ENCODE measurements around the gene NOVA1. TPM values are rescaled to one million over a fixed set of nuclear protein-coding genes. Genes with fewer than 3 reads are reported as not detected.

NOVA1 gene
- polyA plus RNA-seq, 4 donors, result 21.8 to 32.6 (median 27.4) TPM

DNA sequence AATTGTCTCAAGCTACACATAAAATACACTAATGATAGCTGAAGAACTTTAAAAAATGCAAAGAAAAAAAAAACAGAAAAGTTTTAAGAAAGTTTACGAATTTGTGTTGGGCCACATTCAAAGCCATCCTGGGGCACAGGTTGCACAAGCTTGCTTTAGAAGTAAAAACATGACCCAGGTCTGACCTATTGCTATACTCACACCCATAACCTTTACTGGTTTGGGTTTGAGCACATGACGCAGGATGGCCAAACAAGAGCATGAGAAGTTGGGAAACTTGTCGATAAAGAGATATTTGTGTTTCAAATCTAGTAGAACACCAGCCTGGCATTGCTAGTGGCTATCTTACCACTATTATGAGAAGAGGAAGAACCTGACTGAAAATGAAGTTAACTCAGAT is 143.7 kb downstream of the NOVA1 start:
- DNase-seq (ENCODE audit: low read depth in 4 of 4, low spot score in 3 of 4), result no peak

GRCh38 chr14:26448181-26448855 is 149.5 kb downstream of the NOVA1 start:
- no peak for DNase-seq (ENCODE audit: low read depth in 4 of 4, low spot score in 3 of 4)

DNA sequence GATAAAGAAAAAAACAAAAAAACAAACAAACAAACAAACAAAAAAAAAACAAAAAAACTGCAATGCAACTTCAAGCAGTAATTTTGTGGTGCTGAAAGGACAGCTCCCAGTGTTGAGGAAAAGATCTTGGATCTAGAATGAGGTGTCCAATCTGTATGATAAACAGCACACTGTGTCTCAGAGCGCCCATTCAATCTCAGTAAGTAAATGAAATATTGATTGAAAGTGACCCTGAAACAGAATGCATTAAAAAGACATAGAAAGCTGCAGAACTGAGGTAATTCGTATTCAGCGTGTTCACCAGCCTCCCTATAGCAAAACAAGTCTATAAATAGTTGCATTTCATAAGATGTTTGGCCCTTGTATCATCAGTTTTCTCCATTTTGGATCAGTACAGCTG is 153.0 kb downstream of the NOVA1 start:
- peak in 3 of 4 donors; percentile 5 to 36 (median 22) for DNase-seq (ENCODE audit: low read depth in 4 of 4, low spot score in 3 of 4)

DNA sequence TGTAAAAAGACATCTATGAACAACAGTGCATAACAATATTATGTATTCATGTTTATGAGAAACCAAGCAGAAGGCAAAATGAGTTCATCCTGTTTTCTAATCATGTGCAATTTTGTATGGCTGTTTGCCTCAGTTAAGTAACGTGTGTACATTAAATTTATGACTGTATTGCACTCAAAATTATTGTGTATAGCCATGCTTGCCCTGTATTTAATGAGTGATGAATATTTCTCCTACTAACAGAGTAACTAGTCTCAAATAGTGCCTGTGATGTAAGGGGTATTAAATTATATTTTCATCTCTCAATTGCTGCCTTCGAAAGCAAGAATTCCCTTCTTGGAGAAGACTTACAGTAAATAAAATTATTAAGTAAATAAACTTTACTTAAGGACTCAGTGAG is 154.2 kb downstream of the NOVA1 start:
- no peak for DNase-seq (ENCODE audit: low read depth in 4 of 4, low spot score in 3 of 4)

- DNase-seq (ENCODE audit: low read depth in 4 of 4, low spot score in 3 of 4), result no peak
Measured at GRCh38 chr14:26429205-26429604, 168.6 kb downstream of the NOVA1 start.

DNA sequence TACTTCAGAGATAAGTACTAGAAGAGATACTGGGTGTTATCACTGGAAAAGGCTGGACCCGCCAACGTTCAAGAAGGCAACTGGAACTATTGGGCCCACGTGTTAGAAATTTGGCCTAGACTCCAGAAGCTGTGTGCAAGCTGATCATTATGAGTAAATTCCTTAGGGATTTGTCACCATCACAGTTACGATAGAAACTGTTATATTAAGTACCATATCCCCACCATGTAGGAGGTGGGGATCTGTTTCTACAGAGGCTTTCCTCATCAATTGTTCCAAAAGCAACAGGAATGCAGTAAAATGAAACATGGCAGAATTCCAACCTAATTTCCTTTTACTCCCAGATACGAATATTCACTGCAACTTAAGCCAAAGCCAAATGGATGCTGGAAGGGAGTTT is 170.7 kb downstream of the NOVA1 start:
- DNase-seq (ENCODE audit: low read depth in 4 of 4, low spot score in 3 of 4), result no peak

DNA sequence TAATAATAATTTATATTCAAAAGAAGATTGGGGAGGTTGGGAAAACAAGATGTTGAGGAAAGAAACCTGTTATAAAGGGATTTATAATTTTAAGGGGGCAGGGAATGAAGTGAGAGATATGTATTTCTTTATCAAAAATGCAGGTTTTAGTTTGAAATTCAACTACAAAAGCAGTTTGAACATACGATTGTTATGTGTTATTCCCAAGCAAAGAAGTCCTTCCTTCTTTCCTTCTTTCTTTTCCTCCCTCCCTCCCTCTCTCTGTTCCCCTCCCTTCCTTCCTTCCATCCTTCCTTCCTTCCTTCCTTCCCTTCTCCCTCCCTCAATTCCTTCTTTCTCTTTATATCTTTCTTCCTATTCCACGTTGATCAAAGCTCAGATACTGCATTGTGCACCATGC is 173.3 kb downstream of the NOVA1 start:
- DNase-seq (ENCODE audit: low read depth in 4 of 4, low spot score in 3 of 4), result no peak

GRCh38 chr14:26415618-26416123 is 182.2 kb downstream of the NOVA1 start:
- no peak for DNase-seq (ENCODE audit: low read depth in 4 of 4, low spot score in 3 of 4)

GRCh38 chr14:26414926-26415325 is 182.9 kb downstream of the NOVA1 start:
- DNase-seq (ENCODE audit: low read depth in 4 of 4, low spot score in 3 of 4), result no peak

DNA sequence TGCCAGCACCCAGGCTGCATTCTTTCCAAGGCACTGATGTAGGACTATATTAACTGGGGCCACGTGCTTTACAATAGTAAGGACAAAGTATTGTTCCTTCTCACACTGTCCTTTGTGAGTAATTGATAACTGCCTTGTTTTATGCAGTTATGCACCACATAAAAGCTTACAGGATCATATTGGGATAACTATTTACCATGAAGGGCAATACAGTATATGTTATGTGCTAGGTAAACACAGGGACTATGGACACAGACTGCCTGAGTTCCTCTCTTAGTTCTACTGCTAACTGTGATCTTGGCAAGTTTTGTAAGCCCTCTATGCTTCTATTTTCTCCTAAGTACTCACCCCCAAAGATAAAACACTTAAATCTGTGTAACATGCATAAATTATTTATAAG is 183.7 kb downstream of the NOVA1 start:
- no peak for DNase-seq (ENCODE audit: low read depth in 4 of 4, low spot score in 3 of 4)

DNA sequence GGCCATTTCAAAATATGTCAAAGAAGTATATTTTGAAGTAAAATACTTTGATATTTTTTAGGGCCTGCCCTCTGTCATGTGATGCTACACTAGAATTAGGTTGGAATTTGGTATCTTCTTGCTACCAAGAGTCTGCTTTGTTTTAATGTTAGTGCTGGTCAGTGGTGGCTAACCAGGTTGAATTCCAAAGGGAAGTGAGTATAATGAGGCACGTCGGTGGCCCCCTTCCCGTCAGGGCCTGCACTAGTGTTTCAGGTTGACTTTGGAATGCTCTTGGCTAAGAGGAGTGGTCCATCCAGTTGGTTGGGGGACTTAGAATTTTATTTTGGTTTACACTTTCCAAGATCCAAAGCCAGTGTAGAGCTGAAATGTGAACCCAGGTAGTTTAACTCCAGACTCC is 185.4 kb downstream of the NOVA1 start:
- no peak for DNase-seq (ENCODE audit: low read depth in 4 of 4, low spot score in 3 of 4)

DNA sequence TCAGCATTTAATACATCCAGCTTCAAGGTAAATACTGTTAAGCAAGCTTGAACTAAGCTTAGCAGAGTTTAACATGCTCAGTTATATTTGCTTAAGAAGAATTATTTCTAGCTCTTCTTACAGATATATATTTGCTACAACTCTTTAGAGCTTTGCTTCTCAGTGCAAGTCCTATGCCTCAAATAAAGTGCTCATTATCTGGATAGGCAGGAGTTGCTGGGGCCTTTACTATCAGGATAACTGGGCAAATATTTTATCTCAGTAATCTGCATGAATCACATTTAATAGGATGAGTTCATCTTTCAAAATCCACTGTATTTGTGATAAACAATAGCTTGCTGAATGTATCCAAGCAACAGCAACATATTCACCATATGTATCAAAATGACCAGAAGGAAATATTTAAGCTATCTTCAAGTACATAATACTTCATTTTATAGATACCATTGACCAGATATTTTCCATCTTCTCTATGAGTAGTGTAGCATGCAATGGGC is 187.6 kb downstream of the NOVA1 start:
- no peak for DNase-seq (ENCODE audit: low read depth in 4 of 4, low spot score in 3 of 4)

GRCh38 chr14:26404927-26405326 is 192.9 kb downstream of the NOVA1 start:
- no peak for DNase-seq (ENCODE audit: low read depth in 4 of 4, low spot score in 3 of 4)

GRCh38 chr14:26403760-26404159 is 194.1 kb downstream of the NOVA1 start:
- DNase-seq (ENCODE audit: low read depth in 4 of 4, low spot score in 3 of 4), result no peak

- DNase-seq (ENCODE audit: low read depth in 4 of 4, low spot score in 3 of 4), result no peak
Measured at GRCh38 chr14:26402126-26402525, 195.7 kb downstream of the NOVA1 start.

DNA sequence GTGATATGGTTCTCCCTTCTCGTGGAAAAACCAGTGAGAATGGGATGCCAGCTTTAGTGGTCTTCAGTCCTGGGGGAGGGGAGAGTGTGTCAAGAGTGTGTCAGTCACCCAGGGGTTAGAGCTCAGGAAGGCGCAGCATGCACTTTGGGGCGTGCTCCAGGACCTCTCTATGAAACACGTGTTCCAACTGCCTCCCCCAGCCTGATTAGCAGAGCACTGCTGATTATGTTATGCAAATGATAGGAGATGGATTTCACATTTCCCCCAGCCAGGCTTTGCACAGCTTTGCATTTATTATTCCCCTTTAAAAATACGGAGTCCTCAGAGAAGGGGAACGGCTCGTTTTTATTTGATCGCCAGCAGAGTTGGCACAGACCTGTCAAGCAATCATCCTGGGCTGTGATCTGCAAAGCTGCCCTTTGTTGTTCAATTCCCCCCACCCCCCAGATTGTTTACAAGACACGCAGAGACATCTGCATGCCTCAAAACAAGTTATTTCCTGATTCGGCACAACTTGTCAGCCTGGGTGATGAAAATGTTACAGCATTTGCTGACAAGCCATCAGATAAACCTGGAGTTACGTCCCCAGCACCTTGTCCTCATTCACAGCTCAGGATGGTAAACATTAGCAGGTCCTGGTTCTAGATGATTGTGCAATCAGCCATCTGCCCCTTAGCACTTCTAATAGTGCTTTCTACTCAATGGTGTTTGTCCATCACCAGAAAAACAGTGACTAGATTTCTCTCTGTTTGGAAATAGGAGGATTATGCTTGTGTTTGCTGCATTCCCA is 196.5 kb downstream of the NOVA1 start:
- no peak for DNase-seq (ENCODE audit: low read depth in 4 of 4, low spot score in 3 of 4)

GRCh38 chr14:26400373-26400772 is 197.5 kb downstream of the NOVA1 start:
- DNase-seq (ENCODE audit: low read depth in 4 of 4, low spot score in 3 of 4), result no peak

DNA sequence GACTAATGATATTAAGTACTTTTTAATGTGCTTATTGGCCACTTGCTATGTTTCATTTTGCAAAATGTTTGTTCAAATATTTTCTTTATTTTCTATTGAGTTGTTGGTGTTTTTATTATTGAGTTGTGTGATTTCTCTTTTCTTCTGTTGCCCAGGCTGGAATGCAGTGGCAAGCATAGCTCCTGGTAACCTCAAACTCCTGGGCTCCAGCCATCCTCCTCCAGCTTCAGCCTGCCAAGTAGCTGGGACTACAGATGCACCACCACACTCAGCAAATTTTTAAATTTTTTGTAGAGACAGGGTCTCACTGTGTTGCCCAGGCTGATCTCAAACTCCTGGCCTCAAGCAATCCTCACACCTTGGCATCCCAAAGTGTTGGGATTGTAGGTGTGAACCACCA is 199.2 kb downstream of the NOVA1 start:
- DNase-seq (ENCODE audit: low read depth in 4 of 4, low spot score in 3 of 4), result no peak

Data from left renal pelvis (tissue), 4 donors.